ENCODE measurements around the gene WDR7. TPM values are rescaled to one million over a fixed set of nuclear protein-coding genes. Genes with fewer than 3 reads are reported as not detected.

WDR7 gene
- total RNA-seq, 4 donors from 2014 or later = 22.6 to 39.0 (median 31.2) TPM

DNA sequence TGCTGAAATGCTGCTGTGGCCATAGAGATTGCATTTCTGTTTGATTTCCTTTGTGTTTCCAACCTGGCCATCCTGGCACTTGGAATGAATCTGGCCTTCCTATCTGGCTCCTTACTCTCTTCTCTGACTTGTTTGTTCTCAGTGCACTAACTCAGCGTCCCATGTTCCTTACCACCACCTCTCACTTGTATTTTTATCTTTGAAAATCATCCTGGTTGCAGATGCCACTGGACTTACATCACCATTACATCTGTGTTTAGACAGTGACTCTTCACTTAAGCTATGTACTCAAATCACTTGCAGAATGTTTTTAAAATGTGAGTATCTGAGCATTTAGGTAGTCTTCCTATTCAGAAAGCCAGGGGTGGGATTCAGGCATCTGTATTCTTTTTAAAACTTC lies 239.5 kb downstream of the WDR7 start:
- Histone ChIP-seq H3K4me1 (peaks cover 0 to 5% (median 0%) of the 10 kb centered on the region in 4 donors), H3K27ac (no peak overlapping the region), H3K27me3 (no peaks in the 10 kb centered on the region), H3K36me3 (no peaks in the 10 kb centered on the region), H3K4me3 (no peak overlapping the region), H3K9me3 (peaks cover 0 to 6% (median 0%) of the 10 kb centered on the region in 4 donors)
- DNase-seq (ENCODE audit: low spot score in 2 of 2) = no peak
- 34 to 37% methylated on average over 1 of the region's 1 CpG for WGBS, 2 donors
- TF ChIP-seq, protein P1, sequence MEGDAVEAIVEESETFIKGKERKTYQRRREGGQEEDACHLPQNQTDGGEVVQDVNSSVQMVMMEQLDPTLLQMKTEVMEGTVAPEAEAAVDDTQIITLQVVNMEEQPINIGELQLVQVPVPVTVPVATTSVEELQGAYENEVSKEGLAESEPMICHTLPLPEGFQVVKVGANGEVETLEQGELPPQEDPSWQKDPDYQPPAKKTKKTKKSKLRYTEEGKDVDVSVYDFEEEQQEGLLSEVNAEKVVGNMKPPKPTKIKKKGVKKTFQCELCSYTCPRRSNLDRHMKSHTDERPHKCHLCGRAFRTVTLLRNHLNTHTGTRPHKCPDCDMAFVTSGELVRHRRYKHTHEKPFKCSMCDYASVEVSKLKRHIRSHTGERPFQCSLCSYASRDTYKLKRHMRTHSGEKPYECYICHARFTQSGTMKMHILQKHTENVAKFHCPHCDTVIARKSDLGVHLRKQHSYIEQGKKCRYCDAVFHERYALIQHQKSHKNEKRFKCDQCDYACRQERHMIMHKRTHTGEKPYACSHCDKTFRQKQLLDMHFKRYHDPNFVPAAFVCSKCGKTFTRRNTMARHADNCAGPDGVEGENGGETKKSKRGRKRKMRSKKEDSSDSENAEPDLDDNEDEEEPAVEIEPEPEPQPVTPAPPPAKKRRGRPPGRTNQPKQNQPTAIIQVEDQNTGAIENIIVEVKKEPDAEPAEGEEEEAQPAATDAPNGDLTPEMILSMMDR (IDR thresholded peaks at IDR 0.05) = no peak
- TF ChIP-seq POLR2A (IDR thresholded peaks at IDR 0.05) (no peak), EP300 (IDR thresholded peaks at IDR 0.05) (no peak)

DNA sequence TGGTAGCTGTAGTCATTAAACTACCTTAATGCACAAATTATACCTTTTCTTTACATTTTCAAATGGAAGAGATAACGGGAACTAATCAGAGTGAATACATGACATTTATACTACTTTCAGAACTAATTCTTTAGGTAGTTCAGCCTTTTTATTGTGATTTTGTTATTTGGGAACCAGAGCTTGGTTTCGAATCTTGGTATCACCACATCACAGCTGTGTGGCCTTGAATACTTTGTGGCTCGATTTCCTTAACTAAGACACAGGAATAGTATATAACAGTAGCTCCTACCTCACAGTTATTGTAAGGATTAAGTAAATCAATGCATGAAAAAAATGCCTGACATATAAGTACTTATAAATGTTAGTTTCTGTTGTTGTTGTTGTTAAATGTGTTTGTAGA lies 240.0 kb downstream of the WDR7 start:
- WGBS, 2 donors = 88 to 91% methylated on average over 3 of the region's 3 CpGs
- H3K36me3 ChIP-seq = no peaks in the 10 kb centered on the region
- no peaks in the 10 kb centered on the region for H3K27me3 ChIP-seq
- no peak for DNase-seq (ENCODE audit: low spot score in 2 of 2)
- H3K27ac ChIP-seq = no peak overlapping the region
- no peak for TF ChIP-seq EP300 (IDR thresholded peaks at IDR 0.05)
- TF ChIP-seq, protein P1 (IDR thresholded peaks at IDR 0.05) = no peak
- no peak for TF ChIP-seq POLR2A (IDR thresholded peaks at IDR 0.05)
- peaks cover 0 to 5% (median 0%) of the 10 kb centered on the region in 4 donors for H3K4me1 ChIP-seq
- peaks cover 0 to 2% (median 0%) of the 10 kb centered on the region in 4 donors for H3K9me3 ChIP-seq
- no peak overlapping the region for H3K4me3 ChIP-seq

DNA sequence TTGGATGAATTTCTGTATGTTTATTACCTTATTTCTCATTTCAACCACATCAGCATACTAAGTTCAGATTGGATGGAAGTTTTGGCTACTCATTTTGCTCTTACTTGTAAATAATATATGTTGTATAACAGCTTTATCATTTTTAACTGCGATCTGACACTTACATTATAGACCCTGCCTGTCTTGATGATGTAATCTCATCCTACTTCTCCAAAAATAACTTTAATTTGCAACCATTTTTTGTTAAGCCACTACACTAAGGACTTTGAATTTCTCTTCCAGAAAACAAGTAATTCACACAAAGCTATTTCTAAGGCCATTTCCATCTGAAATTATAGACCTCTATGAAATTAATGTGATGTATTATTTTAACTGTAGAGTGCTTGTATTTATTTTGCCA lies 240.7 kb downstream of the WDR7 start:
- TF ChIP-seq EP300 (IDR thresholded peaks at IDR 0.05) (no peak), POLR2A (IDR thresholded peaks at IDR 0.05) (no peak)
- TF ChIP-seq, protein P1 (IDR thresholded peaks at IDR 0.05) = no peak
- no peaks in the 10 kb centered on the region for H3K9me3 ChIP-seq
- no peak for DNase-seq (ENCODE audit: low spot score in 2 of 2)
- H3K27me3 ChIP-seq = no peaks in the 10 kb centered on the region
- H3K36me3 ChIP-seq = no peaks in the 10 kb centered on the region
- WGBS, 2 donors = 57 to 67% methylated on average over 1 of the region's 1 CpG
- H3K4me1 ChIP-seq = peaks cover 0 to 5% (median 0%) of the 10 kb centered on the region in 4 donors
- H3K27ac ChIP-seq = no peak overlapping the region
- no peak overlapping the region for H3K4me3 ChIP-seq

DNA sequence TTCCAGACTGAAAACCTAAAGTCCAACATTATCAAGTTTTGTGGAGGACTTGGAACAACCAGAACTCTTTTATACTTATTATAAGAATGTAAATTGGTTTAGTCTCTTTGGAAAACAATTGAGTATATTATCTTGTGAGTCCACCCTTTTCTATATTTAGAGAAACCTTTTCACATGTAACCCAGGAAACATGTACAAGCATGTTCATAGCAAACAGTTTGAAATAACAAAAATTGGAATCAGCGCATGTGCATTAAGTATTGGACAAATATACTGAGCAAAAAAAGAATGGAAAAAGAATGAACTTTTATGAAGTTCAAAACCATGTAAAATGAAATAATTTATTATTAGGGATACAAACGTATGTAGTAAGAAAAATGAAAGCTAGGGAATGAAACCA lies 246.0 kb downstream of the WDR7 start:
- Histone ChIP-seq H3K36me3 (no peaks in the 10 kb centered on the region), H3K4me3 (no peak overlapping the region), H3K9me3 (no peaks in the 10 kb centered on the region), H3K4me1 (peaks cover 0 to 5% (median 0%) of the 10 kb centered on the region in 4 donors), H3K27me3 (no peaks in the 10 kb centered on the region), H3K27ac (no peak overlapping the region)
- 47 to 79% methylated on average over 2 of the region's 2 CpGs for WGBS, 2 donors
- TF ChIP-seq POLR2A (IDR thresholded peaks at IDR 0.05) (no peak), EP300 (IDR thresholded peaks at IDR 0.05) (no peak)
- TF ChIP-seq, protein P1 (IDR thresholded peaks at IDR 0.05) = no peak
- no peak for DNase-seq (ENCODE audit: low spot score in 2 of 2)

DNA sequence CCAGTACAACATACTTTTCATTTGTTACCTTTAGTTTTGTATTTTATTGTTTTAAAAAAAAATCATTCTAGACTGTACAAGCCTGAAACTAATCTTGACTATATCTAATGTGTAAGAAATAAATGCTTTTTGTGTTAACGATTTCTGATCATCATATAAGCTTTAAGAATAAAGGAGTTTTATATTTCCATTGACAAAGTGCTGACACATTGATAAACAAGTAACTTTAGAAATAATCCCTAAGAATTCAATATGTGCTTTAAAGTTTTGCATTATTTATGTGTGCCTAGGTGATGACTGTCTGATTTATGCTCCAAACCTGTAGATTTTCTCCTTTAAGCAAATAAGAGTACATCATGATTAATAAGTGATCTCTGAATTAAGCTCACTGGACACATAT lies 248.5 kb downstream of the WDR7 start:
- Histone ChIP-seq H3K36me3 (no peaks in the 10 kb centered on the region), H3K9me3 (no peaks in the 10 kb centered on the region), H3K4me1 (peaks cover 0 to 5% (median 0%) of the 10 kb centered on the region in 4 donors), H3K27ac (no peak overlapping the region), H3K4me3 (no peak overlapping the region), H3K27me3 (no peaks in the 10 kb centered on the region)
- 93 to 97% methylated on average over 1 of the region's 1 CpG for WGBS, 2 donors
- DNase-seq (ENCODE audit: low spot score in 2 of 2) = no peak
- TF ChIP-seq, protein P1 (IDR thresholded peaks at IDR 0.05) = no peak
- TF ChIP-seq EP300 (IDR thresholded peaks at IDR 0.05) (no peak), POLR2A (IDR thresholded peaks at IDR 0.05) (no peak)
